ENCODE data around the gene EPO.

The EPO gene

DNA sequence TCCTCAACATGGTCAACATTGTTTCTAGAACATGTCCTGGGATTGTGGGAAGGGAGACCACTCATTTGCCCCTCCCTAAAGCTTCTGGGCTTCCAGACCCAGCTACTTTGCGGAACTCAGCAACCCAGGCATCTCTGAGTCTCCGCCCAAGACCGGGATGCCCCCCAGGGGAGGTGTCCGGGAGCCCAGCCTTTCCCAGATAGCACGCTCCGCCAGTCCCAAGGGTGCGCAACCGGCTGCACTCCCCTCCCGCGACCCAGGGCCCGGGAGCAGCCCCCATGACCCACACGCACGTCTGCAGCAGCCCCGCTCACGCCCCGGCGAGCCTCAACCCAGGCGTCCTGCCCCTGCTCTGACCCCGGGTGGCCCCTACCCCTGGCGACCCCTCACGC, at the start of gene EPO:
Gene EPO, plus strand, starts transcription at position 190 of the 392 bp plus-strand sequence. CDS start 513 bp downstream, outside the sequence.
- H3K27me3 Mint-ChIP-seq, result peaks cover 38% of the 10 kb centered on the region
- no peak for DNase-seq
- ATAC-seq, result no peak
- H3K4me3 Mint-ChIP-seq, result no peak within 1 kb of the TSS
- H3K9me3 Mint-ChIP-seq, result no peaks in the 10 kb centered on the region
- H3K36me3 Mint-ChIP-seq (ENCODE audit: low read depth), result no peaks in the 10 kb centered on the region
- no peak within 1 kb of the TSS for H3K27ac Mint-ChIP-seq
- peaks cover 3% of the 10 kb centered on the region for H3K4me1 Mint-ChIP-seq

- H3K4me1 Mint-ChIP-seq, result peaks cover 13% of the 10 kb centered on the region
- peaks cover 2% of the 10 kb centered on the region for H3K36me3 Mint-ChIP-seq (ENCODE audit: low read depth)
- no peaks in the 10 kb centered on the region for H3K27me3 Mint-ChIP-seq
- H3K27ac Mint-ChIP-seq, result no peak overlapping the region
- H3K4me3 Mint-ChIP-seq, result no peak overlapping the region
- no peak for ATAC-seq
- no peaks in the 10 kb centered on the region for H3K9me3 Mint-ChIP-seq
- no peak for DNase-seq
These were observed 48.6 kb upstream of the EPO start for GRCh38 chr7:100671353-100672327.

DNA sequence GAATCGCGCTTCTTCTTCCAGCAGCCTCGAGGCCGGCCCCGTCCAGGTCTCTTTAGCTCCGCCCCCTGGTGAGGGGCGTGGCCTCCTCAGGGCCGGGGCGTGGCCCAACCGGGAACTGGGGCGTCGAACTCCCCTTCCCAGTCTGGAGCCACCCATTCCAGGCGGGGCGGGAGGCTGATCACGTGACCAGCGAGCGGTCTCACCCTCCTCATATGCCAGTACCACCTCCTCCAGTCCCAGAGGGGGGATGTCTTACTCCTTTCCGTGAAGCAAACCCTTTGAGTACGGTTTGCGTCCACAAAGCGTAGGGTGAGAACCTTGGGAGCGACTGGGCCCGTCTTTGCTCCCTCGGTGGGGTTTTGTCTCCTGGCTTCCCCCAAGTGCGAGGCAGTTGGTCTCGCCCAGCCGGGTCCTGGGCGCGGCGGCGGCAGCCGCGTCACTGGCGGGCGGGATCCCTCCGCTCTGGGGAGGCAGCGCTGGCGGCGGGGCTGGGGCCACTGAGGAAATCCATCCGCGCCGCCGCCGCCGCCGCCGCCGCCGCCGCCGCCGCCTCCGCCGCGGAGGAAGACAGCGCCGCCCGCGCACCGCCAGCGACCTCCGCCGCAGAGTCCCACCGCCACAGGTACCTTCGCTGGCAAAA, 46.8 kb upstream of the EPO start, which contains the start of gene GNB2:
Gene GNB2, plus strand, starts transcription at position 439 of the 640 bp plus-strand sequence. CDS start 2,526 bp downstream, outside the sequence.
- Mint-ChIP-seq H3K36me3 (ENCODE audit: low read depth) (peaks cover 9% of the 10 kb centered on the region), H3K4me1 (peaks cover 20% of the 10 kb centered on the region), H3K4me3 (peak within 1 kb of the TSS; percentile 88), H3K27me3 (no peaks in the 10 kb centered on the region), H3K9me3 (no peaks in the 10 kb centered on the region), H3K27ac (peak within 1 kb of the TSS; percentile 94)
- ATAC-seq, result peak; percentile 71
- peak; percentile 99 for DNase-seq

DNA sequence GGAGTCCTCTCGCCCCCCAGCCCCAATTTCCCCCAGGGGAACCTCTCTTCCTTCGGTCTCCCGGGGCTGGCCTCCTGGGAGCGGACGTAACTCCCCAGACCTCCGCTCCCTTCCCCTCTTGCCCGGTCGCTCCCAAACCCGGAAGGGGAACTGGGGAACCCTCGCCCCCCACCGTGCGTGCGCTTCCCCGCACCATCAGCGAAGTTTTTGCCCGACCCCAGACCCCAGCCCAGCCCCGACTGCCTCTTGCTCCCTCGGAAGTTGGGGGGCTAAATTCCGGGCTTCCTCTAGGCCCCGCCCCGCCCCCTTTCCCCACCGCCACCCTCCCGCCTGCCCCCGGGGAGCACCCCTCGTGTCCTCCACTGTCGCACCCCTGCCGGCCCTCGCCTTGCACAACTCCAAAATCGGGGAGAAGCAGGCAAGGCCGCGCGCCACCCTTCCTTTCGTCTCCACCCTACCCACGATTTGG, 46.3 kb upstream of the EPO start:
- ATAC-seq (no peak), DNase-seq (peak; percentile 53)
- Mint-ChIP-seq H3K4me1 (peaks cover 21% of the 10 kb centered on the region), H3K27me3 (no peaks in the 10 kb centered on the region), H3K36me3 (ENCODE audit: low read depth) (peaks cover 10% of the 10 kb centered on the region), H3K4me3 (peak overlapping the region; percentile 88), H3K27ac (peak overlapping the region; percentile 94), H3K9me3 (no peaks in the 10 kb centered on the region)

DNA sequence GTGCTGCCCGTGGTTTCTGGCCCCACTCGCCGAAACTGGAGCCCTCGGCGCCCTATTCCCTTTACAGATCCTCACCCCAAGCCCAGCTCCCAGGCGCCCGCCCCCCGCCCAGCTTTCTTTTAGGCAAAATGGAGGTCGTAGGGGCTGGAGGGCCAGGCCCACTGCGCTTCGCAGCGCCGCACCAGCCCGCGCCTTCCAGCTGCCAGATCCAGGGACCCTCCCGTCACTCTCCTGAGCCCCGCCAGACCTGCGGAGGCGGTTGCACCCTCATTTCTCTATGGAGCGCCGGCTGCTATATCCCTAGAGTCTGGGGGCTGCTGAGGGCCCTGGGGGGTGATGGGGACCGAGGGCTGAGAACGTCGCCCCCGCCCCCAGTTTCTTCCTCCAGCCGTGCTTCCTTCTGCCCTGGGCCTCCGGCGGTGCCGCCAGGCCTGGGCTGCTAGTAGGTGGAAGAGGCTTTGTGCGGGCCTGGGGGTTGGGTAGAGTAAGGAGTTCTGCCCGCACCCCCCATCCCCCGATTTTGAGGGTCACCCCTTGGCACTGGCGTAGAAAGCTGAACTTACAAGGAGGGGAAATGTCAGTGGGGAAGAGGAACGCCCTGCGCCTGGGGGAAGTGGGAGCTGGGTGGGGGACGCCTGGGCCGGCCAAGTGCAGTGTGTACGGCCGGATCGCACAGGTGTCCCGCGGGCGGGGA, 45.7 kb upstream of the EPO start:
- Mint-ChIP-seq H3K4me3 (peak overlapping the region; percentile 88), H3K27ac (peak overlapping the region; percentile 94), H3K36me3 (ENCODE audit: low read depth) (peaks cover 10% of the 10 kb centered on the region), H3K4me1 (peaks cover 21% of the 10 kb centered on the region), H3K9me3 (no peaks in the 10 kb centered on the region), H3K27me3 (no peaks in the 10 kb centered on the region)
- ATAC-seq (no peak), DNase-seq (peak; percentile 43)

DNA sequence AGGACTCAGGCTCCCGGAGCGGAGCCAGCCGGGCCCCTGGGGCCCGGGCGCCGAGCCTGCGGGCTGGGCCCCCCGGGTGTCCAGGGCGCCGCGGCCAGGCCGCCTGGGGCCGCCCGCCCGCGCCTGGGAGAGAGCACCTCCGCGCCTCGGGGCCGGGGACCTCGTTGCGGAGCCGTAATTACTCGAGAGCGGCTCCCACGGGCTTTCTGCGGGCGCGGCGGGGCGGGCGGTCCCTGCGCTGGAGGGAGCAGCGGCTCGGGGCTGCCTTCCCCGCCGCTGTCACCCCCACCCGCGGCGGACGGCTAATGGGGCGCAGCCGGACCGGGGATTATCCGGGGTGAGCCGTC, 45.2 kb upstream of the EPO start:
- Mint-ChIP-seq H3K4me3 (peak overlapping the region; percentile 88), H3K36me3 (ENCODE audit: low read depth) (peaks cover 10% of the 10 kb centered on the region), H3K4me1 (peaks cover 23% of the 10 kb centered on the region), H3K27ac (no peak overlapping the region), H3K27me3 (no peaks in the 10 kb centered on the region), H3K9me3 (no peaks in the 10 kb centered on the region)
- ATAC-seq (no peak), DNase-seq (no peak)

- peaks cover 26% of the 10 kb centered on the region for H3K4me1 Mint-ChIP-seq
- no peaks in the 10 kb centered on the region for H3K27me3 Mint-ChIP-seq
These were observed 44.5 kb upstream of the EPO start for GRCh38 chr7:100675581-100676350.

GRCh38 chr7:100676501-100677306, 43.6 kb upstream of the EPO start:
- peaks cover 26% of the 10 kb centered on the region for H3K4me1 Mint-ChIP-seq
- ATAC-seq (no peak), DNase-seq (no peak)
- H3K27me3 Mint-ChIP-seq, result no peaks in the 10 kb centered on the region
- H3K27ac Mint-ChIP-seq, result peak overlapping the region; percentile 72
- peaks cover 10% of the 10 kb centered on the region for H3K36me3 Mint-ChIP-seq (ENCODE audit: low read depth)
- no peaks in the 10 kb centered on the region for H3K9me3 Mint-ChIP-seq
- H3K4me3 Mint-ChIP-seq, result peak overlapping the region; percentile 83

More at GRCh38 chr7:100675581-100676350, 44.5 kb upstream of the EPO start:
- Mint-ChIP-seq H3K9me3 (no peaks in the 10 kb centered on the region), H3K27ac (peak overlapping the region; percentile 72), H3K4me3 (peak overlapping the region; percentile 83), H3K36me3 (ENCODE audit: low read depth) (peaks cover 10% of the 10 kb centered on the region)
- ATAC-seq (peak; percentile 55), DNase-seq (peak; percentile 83)

GRCh38 chr7:100677308-100678267, 42.7 kb upstream of the EPO start:
- no peak for ATAC-seq
- no peaks in the 10 kb centered on the region for H3K9me3 Mint-ChIP-seq
- peak overlapping the region; percentile 8 for H3K4me3 Mint-ChIP-seq

DNA sequence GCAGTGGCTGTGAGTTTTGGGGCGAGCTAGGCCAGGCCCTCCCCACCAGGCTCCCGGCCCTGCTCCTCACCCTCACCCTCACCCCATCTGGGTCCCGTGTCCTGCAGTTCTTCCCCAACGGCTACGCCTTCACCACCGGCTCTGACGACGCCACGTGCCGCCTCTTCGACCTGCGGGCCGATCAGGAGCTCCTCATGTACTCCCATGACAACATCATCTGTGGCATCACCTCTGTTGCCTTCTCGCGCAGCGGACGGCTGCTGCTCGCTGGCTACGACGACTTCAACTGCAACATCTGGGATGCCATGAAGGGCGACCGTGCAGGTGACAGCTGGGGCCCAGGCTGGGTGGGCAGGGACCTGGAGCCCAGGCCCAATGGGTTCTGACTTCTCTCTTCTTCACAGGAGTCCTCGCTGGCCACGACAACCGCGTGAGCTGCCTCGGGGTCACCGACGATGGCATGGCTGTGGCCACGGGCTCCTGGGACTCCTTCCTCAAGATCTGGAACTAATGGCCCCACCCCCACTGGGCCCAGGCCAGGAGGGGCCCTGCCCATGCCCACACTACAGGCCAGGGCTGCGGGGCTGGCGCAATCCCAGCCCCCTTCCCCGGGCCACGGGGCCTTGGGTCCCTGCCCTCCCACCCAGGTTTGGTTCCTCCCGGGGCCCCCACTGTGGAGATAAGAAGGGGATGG, 41.8 kb upstream of the EPO start:
- H3K36me3 Mint-ChIP-seq (ENCODE audit: low read depth), result peaks cover 10% of the 10 kb centered on the region
- H3K9me3 Mint-ChIP-seq, result no peaks in the 10 kb centered on the region
- ATAC-seq (no peak), DNase-seq (no peak)
- no peak overlapping the region for H3K27ac Mint-ChIP-seq
- H3K27me3 Mint-ChIP-seq, result no peaks in the 10 kb centered on the region
- peaks cover 21% of the 10 kb centered on the region for H3K4me1 Mint-ChIP-seq
- H3K4me3 Mint-ChIP-seq, result no peak overlapping the region

More at GRCh38 chr7:100677308-100678267, 42.7 kb upstream of the EPO start:
- no peaks in the 10 kb centered on the region for H3K27me3 Mint-ChIP-seq
- DNase-seq, result no peak
- H3K27ac Mint-ChIP-seq, result no peak overlapping the region
- H3K4me1 Mint-ChIP-seq, result peaks cover 29% of the 10 kb centered on the region
- H3K36me3 Mint-ChIP-seq (ENCODE audit: low read depth), result peaks cover 10% of the 10 kb centered on the region

DNA sequence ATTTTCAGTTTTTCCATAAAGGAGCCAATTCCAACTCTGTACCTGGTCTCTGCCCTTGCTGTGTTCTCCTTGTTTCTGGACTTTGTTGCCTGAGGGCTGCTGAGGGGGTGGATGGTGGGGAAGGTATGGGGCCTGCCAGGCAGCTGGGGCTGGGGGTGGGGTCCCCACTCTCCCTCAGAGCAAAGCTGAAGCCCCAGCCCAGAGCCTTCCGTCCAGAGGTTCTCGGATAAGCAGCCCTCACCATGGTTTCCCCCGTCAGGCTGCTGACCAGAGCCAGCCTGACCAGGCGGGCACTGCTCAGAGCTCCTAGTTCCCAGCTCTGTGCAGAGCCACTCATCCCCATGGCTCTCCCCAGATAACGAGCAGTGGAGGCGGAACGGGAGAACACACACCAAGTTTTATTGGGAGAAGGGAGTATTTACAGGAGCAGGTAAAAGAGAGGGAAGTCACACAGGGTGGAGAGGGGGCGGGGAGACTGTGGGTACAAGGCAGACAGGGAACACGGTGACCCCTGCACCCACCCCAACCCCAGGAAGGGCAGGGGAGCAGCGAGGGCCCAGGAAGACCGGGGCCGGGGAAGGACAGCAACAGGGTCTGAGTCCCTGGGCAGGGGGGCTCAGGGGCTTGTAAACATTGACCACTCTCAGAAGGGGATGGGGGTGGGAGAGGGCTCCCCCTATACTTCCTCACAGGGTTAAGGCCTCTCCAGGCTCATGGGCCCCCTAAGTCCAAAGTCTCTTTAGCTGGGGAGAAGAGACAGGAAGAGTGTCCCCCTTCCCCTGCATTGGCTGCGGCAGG, 40.9 kb upstream of the EPO start:
- Mint-ChIP-seq H3K4me1 (peaks cover 21% of the 10 kb centered on the region), H3K4me3 (no peak overlapping the region), H3K36me3 (ENCODE audit: low read depth) (peaks cover 10% of the 10 kb centered on the region), H3K9me3 (no peaks in the 10 kb centered on the region), H3K27me3 (no peaks in the 10 kb centered on the region), H3K27ac (peak overlapping the region; percentile 75)
- DNase-seq (no peak), ATAC-seq (no peak)

Data from activated naive CD8-positive, alpha-beta T cell treated with anti-CD3 and anti-CD28 coated beads, Interleukin-2, amount 50 U/mL, for 24 hours (primary cell).